ENCODE measurements around the gene CDH8.

GRCh38 chr16:61813339-61813738 is 222.9 kb downstream of the CDH8 start:
- TF ChIP-seq CTCF (conservative IDR thresholded peaks at IDR 0.05) (no peak), EZH2 (IDR thresholded peaks at IDR 0.05; ENCODE audit: low read depth) (no peak)
